K562 (cell line): ENCODE measurements around the gene CALM1. TPM values are rescaled to one million over a fixed set of nuclear protein-coding genes. Genes with fewer than 3 reads are reported as not detected.

Experiments used
- ASH1L ChIP-seq: fragments of 450-650 bp; IDR thresholded peaks from 2 replicates; pipeline ENCODE4 v1.6.1; 2018; ENCODE audit warnings: borderline replicate concordance, mild to moderate bottlenecking, low read depth; ENCODE audit not compliant: partially characterized antibody
- GABPA ChIP-seq: fragments of 200-800 bp; sonication (Bioruptor generic); conservative IDR thresholded peaks from 2 replicates; pipeline ENCODE4 v1.6.1; 2016; ENCODE audit warnings: low read depth, missing genetic modification characterization, missing compliant biosample characterization
- HDAC1 ChIP-seq, 2 experiments: fragments of 450-650 bp; IDR thresholded peaks; 2 replicates each; pipeline ENCODE4 v1.6.1; 2016 to 2017; ENCODE audit warnings: inconsistent platforms in 1 of 2, mild to moderate bottlenecking in 1 of 2, moderate library complexity in 1 of 2
- KDM1A ChIP-seq, 2 experiments: fragments of 450-650 bp; IDR thresholded peaks; 2 replicates each; pipeline ENCODE4 v1.6.1; 2016; ENCODE audit warnings: mild to moderate bottlenecking in 2 of 2
- PHB ChIP-seq: fragments of 250-450 bp; sonication (Bioruptor Pico); IDR thresholded peaks from 2 replicates; pipeline ENCODE4 v1.5.0; 2021
- POU5F1 ChIP-seq: fragments of 150-350 bp; IDR thresholded peaks from 2 replicates; pipeline ENCODE4 v1.6.1; 2014; ENCODE audit warnings: borderline replicate concordance, low read length, low read depth, mild to moderate bottlenecking; ENCODE audit not compliant: partially characterized antibody
- PTBP1 ChIP-seq: fragments of 200-400 bp; formaldehyde crosslinking; IDR thresholded peaks from 2 replicates; pipeline ENCODE4 v1.6.1; 2017; ENCODE audit warnings: low read depth, low read length
- SREBF1 ChIP-seq: fragments of 150-350 bp; IDR thresholded peaks from 2 replicates; pipeline ENCODE4 v1.6.1; 2014; ENCODE audit warnings: antibody characterized with exemption, low read depth, low read length, borderline replicate concordance
- SREBF2 ChIP-seq: sonication (generic); formaldehyde crosslinking; IDR thresholded peaks from 2 replicates; pipeline ENCODE4 v1.4.0; 2020; ENCODE audit warnings: mild to moderate bottlenecking, missing genetic modification reagents
- STAG1 ChIP-seq: sonication (generic); formaldehyde crosslinking; IDR thresholded peaks from 2 replicates; pipeline ENCODE4 v1.5.0; 2020; ENCODE audit warnings: missing genetic modification reagents, borderline replicate concordance
- ZNF124 ChIP-seq: sonication (generic); formaldehyde crosslinking; IDR thresholded peaks from 2 replicates; pipeline ENCODE4 v1.8.1; 2022; ENCODE audit warnings: missing genetic modification reagents
- ZNF263 ChIP-seq: sonication (generic); formaldehyde crosslinking; IDR thresholded peaks from 2 replicates; pipeline ENCODE4 v1.8.0; 2022; ENCODE audit warnings: mild to moderate bottlenecking, missing genetic modification reagents, borderline replicate concordance
- ZNF316 ChIP-seq: fragments of 450-650 bp; IDR thresholded peaks from 2 replicates; pipeline ENCODE4 v1.6.1; 2016
- polyA plus RNA-seq, 8 experiments: library from polyadenylated mRNA; depleted of rRNA in 4 of 8; stranded (reverse) in 5 of 8; unstranded in 3 of 8; fragments of >200 nt; fragmentation: Nextera tagmentation in 2 of 8; fragmentation: Illumina TruSeq in 1 of 8; extraction: Ambion mirVana in 2 of 8; extraction: Trizol in 1 of 8; gene quantifications; 2 replicates each; pipeline versions ENCODE4 v1.2.1 to v1.2.3, GENCODE V29; 2011 to 2014; ENCODE audit warnings: inconsistent platforms in 1 of 8, missing spikeins in 1 of 8
- total RNA-seq, 7 experiments: library from RNA; depleted of rRNA in 6 of 7; stranded (reverse); fragments of >200 nt in 6 of 7; fragmentation: Illumina TruSeq in 2 of 7; extraction: Trizol in 2 of 7; gene quantifications; 2 replicates each; pipeline versions ENCODE4 v1.2.1 to v1.2.3, GENCODE V29; 2011 to 2021; ENCODE audit warnings: low replicate concordance in 1 of 7
- TF ChIP-seq, protein P1 (sequence below): fragments of 450-650 bp; IDR thresholded peaks from 2 replicates; pipeline ENCODE4 v1.6.1; 2014; ENCODE audit warnings: low read depth, mild to moderate bottlenecking, moderate library complexity, borderline replicate concordance
- TF ChIP-seq, protein P2 (sequence below): IDR thresholded peaks from 3 replicates; pipeline ENCODE4 v1.6.1; 2011; ENCODE audit warnings: borderline replicate concordance, mild to moderate bottlenecking, moderate library complexity; ENCODE audit not compliant: insufficient read length; ENCODE audit errors: extremely low read depth
- TF ChIP-seq, protein P3 (sequence below), 2 experiments: fragments of 450-650 bp in 1 of 2; IDR thresholded peaks; 2 replicates each; pipeline ENCODE4 v1.6.1; 2011 to 2017; ENCODE audit warnings: low read depth in 2 of 2, antibody characterized with exemption in 1 of 2, borderline replicate concordance in 1 of 2, low read length in 1 of 2, mild to moderate bottlenecking in 1 of 2, mixed read lengths in 1 of 2; ENCODE audit not compliant: control insufficient read depth in 1 of 2
- TF ChIP-seq, protein P4 (sequence below): IDR thresholded peaks from 3 replicates; pipeline ENCODE4 v1.6.1; 2011; ENCODE audit warnings: borderline replicate concordance, mild to moderate bottlenecking; ENCODE audit not compliant: insufficient read length, insufficient read depth

Gene CALM1
- total and polyA plus RNA-seq, 9 of the 15 experiments (the other 6 are each of a cell fraction or from before 2014, with no cell fraction given) = 48.0 to 269 (median 158) TPM

DNA sequence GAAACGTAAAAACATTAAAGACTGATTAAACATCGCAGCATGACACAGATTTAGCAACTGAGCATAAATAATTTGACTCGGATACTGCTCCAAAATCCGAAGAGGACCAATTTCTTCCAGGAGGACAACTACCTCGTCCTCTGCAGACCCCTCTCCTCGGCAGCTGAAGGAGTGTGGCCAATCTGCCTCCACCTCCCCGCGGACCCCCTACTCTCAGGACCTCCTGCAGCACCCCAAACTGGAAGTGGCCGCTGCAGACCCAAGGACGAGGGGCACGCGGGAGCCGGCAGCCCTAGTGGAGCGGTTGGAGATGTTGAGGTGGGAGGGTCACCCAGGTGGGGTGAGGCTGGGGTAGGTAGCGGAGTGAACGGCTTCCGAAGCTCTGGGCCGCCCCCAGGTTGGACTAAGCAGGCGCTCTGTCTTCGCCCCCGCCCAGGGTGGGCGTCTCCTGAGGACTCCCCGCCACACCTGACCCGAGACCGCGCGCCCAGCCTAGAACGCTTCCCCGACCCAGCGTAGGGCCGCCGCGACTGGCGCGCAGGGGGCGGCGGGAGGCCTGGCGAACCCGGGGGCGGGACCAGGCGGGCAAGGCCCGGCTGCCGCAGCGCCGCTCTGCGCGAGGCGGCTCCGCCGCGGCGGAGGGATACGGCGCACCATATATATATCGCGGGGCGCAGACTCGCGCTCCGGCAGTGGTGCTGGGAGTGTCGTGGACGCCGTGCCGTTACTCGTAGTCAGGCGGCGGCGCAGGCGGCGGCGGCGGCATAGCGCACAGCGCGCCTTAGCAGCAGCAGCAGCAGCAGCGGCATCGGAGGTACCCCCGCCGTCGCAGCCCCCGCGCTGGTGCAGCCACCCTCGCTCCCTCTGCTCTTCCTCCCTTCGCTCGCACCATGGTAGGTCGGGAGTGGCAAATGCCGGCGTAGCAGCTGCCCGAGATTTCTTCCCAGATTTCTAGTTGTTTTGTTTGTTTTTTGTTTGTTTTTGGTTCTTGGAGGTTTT lies at the start of gene CALM1 (continued):
- TF ChIP-seq, protein P1, sequence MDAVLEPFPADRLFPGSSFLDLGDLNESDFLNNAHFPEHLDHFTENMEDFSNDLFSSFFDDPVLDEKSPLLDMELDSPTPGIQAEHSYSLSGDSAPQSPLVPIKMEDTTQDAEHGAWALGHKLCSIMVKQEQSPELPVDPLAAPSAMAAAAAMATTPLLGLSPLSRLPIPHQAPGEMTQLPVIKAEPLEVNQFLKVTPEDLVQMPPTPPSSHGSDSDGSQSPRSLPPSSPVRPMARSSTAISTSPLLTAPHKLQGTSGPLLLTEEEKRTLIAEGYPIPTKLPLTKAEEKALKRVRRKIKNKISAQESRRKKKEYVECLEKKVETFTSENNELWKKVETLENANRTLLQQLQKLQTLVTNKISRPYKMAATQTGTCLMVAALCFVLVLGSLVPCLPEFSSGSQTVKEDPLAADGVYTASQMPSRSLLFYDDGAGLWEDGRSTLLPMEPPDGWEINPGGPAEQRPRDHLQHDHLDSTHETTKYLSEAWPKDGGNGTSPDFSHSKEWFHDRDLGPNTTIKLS = 0 out of 2 replicates have a peak, but pooled peaks have one; percentile 29
- TF ChIP-seq ASH1L (no peak), POU5F1 (no peak), ZNF263 (CRISPR knock-in tag) (no peak), ZNF316 (no peak), STAG1 (CRISPR knock-in tag) (peak; percentile 48; the same call in 1 of the 2 replicates), PTBP1 (no peak), ZNF124 (CRISPR knock-in tag) (0 out of 2 replicates have a peak, but pooled peaks have one; percentile 53), KDM1A (IDR thresholded peaks at IDR 0.05) (no peak; a peak in 1 of 4 replicates), SREBF2 (CRISPR knock-in tag) (no peak), HDAC1 (IDR thresholded peaks at IDR 0.05) (peak in 1 of 2 experiments; percentile 48; a peak in 1 of 4 replicates), PHB (no peak), GABPA (tag) (peak; percentile 18; the same call in 1 of the 2 replicates), SREBF1 (no peak)
- TF ChIP-seq, protein P2, sequence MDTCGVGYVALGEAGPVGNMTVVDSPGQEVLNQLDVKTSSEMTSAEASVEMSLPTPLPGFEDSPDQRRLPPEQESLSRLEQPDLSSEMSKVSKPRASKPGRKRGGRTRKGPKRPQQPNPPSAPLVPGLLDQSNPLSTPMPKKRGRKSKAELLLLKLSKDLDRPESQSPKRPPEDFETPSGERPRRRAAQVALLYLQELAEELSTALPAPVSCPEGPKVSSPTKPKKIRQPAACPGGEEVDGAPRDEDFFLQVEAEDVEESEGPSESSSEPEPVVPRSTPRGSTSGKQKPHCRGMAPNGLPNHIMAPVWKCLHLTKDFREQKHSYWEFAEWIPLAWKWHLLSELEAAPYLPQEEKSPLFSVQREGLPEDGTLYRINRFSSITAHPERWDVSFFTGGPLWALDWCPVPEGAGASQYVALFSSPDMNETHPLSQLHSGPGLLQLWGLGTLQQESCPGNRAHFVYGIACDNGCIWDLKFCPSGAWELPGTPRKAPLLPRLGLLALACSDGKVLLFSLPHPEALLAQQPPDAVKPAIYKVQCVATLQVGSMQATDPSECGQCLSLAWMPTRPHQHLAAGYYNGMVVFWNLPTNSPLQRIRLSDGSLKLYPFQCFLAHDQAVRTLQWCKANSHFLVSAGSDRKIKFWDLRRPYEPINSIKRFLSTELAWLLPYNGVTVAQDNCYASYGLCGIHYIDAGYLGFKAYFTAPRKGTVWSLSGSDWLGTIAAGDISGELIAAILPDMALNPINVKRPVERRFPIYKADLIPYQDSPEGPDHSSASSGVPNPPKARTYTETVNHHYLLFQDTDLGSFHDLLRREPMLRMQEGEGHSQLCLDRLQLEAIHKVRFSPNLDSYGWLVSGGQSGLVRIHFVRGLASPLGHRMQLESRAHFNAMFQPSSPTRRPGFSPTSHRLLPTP = no peak
- TF ChIP-seq, protein P3, sequence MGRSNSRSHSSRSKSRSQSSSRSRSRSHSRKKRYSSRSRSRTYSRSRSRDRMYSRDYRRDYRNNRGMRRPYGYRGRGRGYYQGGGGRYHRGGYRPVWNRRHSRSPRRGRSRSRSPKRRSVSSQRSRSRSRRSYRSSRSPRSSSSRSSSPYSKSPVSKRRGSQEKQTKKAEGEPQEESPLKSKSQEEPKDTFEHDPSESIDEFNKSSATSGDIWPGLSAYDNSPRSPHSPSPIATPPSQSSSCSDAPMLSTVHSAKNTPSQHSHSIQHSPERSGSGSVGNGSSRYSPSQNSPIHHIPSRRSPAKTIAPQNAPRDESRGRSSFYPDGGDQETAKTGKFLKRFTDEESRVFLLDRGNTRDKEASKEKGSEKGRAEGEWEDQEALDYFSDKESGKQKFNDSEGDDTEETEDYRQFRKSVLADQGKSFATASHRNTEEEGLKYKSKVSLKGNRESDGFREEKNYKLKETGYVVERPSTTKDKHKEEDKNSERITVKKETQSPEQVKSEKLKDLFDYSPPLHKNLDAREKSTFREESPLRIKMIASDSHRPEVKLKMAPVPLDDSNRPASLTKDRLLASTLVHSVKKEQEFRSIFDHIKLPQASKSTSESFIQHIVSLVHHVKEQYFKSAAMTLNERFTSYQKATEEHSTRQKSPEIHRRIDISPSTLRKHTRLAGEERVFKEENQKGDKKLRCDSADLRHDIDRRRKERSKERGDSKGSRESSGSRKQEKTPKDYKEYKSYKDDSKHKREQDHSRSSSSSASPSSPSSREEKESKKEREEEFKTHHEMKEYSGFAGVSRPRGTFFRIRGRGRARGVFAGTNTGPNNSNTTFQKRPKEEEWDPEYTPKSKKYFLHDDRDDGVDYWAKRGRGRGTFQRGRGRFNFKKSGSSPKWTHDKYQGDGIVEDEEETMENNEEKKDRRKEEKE (IDR thresholded peaks at IDR 0.05; ENCODE audit: borderline replicate concordance in 1 of 2, control insufficient read depth in 1 of 2, low read depth in 2 of 2, low read length in 1 of 2) = no peak
- TF ChIP-seq, protein P4, sequence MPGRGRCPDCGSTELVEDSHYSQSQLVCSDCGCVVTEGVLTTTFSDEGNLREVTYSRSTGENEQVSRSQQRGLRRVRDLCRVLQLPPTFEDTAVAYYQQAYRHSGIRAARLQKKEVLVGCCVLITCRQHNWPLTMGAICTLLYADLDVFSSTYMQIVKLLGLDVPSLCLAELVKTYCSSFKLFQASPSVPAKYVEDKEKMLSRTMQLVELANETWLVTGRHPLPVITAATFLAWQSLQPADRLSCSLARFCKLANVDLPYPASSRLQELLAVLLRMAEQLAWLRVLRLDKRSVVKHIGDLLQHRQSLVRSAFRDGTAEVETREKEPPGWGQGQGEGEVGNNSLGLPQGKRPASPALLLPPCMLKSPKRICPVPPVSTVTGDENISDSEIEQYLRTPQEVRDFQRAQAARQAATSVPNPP = no peak
